HCEC 1CT (cell line): ENCODE data around the gene RANBP17.
"Not testable (repeated sequence)": the region's sequence is repeated elsewhere in the genome, so short reads cannot be mapped to it uniquely, and the experiment has no call there.

Source experiments
- DNase-seq: peaks from one replicate; pipeline ENCODE4 v3.0.0-alpha.2; 2017

Gene RANBP17

DNA sequence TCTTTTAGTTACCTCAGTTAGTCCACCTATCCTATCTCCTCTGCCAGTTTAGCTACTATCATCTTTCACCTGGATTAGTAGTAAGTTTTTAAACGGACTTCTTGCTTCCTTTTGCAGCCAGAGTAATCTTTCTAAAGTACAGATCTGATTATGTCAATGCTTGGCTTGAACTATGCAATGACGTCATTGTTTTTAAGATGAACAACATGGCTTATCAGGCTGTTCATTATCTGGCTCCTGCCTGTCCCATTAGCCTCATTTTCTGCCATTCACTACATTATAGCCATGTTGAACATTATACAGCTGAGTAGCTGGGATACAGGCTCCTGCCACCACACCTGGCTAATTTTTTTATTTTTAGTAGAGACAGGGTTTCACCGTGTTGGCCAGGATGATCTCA, 98.7 kb downstream of the RANBP17 start:
- no peak for DNase-seq

DNA sequence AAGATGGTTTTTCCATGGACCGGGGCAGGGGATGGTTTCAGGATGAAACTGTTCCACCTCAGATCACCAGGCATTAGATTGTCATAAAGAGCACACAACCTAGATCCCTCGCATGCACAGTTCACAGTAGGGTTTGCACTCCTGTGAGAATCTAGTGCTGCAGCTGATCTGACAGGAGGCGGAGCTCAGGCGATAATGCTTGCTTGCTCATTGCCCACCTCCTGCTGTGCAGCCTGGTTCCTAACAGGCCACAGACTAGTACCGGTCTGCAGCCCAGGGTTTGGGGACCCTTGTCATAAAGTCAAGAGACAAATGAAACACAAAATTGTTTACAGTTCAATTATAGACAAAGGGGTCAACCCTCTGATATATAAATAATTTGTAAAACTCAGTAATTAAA, 101.7 kb downstream of the RANBP17 start:
- no peak for DNase-seq

DNA sequence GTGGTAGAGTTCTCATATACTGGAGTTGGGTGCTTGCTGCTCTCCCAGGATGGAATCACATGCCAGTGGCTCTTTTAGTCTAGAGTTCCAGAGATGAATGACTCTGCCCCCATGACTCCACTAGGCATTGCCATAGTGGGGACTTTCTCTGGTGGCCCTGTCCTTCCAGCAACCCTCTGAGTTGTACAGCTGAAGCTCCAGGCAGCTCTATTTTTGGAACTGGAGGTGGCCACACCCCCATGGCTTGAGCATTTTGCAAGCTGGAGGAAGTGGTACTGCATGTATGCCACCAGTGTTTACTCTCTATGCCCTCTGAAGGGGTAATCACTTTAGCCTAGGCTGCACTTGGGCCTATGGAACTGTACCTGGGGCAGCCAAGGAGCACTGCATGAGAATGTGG, 112.6 kb downstream of the RANBP17 start:
- DNase-seq, result no peak

DNA sequence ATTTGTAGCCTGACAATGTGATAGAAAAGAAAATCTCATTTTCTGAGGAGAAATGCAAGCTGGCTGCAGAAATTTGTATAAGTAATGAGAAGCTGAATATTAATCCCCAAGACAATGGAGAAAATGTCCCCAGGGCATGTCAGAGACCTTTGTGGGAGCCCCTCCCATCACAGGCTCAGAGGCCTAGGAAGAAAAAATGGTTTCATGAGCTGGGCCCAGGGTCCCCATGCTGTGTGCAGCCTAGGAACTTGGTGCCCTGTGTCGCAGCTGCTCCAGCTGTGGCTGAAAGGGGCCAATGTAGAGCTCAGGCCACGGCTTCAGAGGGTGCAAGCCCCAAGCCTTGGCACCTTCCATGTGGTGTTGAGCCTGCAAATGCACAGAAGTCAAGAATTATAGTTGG, 118.4 kb downstream of the RANBP17 start:
- DNase-seq, result not testable (repeated sequence)

DNA sequence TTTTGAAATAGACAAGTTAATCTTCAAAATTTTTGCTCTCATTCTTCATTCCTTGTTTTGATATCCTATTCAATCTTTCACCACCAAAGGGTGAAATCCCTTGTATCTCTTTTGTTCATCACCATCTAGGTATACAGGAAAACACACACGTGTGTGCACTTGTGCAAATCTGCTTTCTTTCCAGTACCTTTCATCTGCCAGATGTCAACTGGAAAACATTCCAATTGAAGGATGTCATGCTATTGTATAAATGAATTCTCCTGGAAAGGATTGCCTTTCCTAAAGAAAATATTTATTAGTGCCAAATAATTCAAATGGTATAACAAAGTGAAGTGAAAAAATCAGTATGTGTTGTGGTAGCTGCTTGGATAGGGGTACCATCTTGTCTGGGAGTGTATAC, 123.7 kb downstream of the RANBP17 start:
- DNase-seq, result no peak

DNA sequence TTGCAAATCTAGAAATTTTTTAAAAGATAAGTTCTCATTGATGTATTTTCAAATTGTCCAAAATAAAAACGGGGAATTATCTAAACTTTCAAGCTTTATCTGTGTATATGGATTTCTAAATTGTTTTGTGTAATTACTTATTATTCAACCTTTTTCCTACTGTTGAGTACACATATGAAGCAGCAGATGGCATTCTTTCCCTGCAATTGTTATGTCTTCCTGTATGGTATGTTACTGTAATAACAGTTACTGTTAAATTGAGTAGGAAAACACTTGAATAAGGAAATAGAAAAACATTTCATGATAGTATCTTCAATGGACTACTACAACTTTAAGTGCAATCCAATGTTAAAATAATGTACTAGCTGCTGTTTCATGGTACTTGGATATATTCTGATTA, 124.8 kb downstream of the RANBP17 start:
- DNase-seq, result no peak

DNA sequence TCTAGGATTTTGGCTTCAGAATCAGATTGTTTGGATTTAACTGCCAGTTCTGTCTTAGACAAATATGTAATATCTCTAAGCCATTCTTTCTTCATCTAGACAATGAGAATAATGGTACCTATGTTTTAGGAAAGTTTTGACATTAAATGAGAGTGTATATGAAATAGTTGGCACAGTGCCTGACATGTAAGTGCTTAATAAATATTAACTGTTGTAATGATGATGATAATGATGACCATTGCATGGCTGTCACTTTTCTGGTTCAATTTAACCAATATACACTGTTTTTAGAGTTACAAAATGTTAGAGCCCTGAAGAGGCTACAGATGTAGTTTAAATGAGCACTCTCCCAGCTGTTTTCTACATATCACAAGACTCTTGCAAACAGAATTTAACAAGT, 131.7 kb downstream of the RANBP17 start:
- DNase-seq, result no peak

DNA sequence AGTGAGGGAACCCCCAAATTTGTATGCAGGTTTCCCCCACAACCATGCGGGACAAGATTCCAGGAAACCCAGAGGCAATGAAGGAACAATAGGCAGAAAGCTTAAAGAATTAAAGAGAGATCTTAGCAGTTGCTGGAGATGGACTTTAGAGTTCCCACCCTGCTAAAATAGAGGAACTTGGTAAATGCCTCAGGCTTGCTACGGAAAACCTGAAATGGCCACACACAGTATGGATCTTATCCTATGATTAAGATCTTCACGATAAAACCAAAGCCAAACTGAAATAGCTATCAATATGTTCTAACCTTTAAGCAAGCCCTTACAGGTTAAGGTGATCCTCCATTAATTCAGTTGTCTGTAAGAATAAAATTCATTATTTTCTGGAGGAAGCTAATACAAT, 148.3 kb downstream of the RANBP17 start:
- no peak for DNase-seq

DNA sequence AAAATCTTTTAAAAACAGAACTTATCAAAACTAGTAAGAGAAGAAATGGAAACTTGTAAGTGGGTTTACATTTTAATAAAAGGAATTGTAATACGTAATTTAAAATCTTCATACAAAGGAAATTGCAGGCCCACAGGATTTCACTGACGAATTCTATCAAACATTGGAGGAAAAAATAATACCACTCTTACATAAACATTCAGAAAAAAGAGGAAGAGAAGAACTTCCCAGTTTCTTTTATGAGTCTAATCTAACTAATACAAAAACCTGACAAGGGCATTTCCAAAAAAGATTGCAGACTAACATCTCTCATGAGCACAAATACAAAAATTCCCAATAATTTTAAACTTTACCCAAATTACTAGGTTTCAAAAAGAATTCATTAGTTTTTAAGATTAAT, 149.0 kb downstream of the RANBP17 start:
- DNase-seq, result no peak

DNA sequence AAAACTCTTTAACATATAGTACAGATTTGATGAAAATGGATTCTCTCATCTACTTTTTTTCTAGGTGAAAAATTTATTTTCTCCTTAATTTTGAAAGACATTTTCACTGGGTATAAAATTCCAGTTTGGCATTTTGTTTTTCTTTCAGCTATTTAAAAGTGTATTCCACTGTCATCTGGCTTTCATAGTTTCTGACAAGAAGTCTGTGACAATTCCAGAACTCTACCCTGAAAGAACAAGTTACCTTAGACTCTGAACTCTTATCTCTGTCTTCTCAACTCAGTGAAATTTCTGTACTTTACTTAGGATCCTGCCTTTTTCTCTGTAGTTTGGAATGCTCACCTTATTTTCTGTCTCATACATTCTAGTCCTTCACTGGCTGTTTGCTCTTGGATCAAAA, 161.7 kb downstream of the RANBP17 start:
- DNase-seq, result no peak

DNA sequence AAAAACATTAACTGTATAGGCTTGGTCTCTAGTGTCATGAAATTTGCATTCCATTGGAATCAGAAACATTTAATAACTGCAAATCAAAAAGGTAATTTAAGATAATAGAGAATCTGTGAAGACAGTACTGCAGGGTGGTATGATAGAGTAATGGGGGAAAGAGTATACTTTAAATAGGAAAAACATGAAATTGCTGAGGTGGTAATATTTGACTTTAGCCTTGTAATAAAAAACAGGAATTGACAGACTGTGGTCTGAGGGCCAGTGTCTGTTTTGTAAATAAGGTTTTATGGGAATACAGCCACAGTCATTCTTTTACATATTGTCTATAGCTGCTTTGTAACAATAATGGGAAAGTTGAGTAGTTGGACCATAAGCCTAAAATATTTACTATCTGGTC, 162.3 kb downstream of the RANBP17 start:
- DNase-seq, result no peak

DNA sequence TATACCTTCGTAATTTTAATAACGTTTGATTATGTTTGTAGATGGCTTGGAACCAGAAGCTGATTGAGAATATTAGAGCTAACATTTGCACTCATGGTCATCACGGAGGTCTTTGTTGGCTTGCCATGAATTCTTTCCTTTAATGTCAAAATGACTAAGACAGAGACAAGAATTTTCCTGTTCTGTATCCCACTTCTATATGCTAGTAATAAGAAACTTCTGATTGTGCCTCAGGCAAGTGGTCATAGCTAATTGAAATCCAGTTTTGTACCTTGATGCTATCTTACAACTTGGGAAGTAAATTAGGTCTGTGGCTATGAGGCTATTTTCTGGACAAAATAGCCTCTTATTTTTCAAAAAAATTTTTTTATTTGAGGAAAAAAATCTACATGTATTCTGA, 167.6 kb downstream of the RANBP17 start:
- no peak for DNase-seq

DNA sequence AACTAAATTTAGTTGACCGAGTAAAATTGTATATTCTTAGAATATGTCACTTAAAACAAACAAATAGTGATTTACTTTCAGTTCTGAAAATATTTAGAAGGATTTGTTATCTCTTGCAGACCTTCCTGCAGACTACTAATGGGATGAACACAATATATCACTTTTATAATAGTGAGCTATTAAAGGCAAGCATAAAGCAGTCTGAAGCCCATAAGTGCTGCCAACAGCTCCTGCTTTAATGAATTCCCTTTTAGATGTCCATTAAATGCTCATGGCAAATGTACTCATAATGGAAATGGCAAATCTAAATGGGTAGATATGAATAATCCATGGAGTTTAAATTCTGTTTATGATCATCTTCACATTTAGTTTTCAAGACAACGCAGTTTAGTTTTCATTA, 170.2 kb downstream of the RANBP17 start:
- no peak for DNase-seq

DNA sequence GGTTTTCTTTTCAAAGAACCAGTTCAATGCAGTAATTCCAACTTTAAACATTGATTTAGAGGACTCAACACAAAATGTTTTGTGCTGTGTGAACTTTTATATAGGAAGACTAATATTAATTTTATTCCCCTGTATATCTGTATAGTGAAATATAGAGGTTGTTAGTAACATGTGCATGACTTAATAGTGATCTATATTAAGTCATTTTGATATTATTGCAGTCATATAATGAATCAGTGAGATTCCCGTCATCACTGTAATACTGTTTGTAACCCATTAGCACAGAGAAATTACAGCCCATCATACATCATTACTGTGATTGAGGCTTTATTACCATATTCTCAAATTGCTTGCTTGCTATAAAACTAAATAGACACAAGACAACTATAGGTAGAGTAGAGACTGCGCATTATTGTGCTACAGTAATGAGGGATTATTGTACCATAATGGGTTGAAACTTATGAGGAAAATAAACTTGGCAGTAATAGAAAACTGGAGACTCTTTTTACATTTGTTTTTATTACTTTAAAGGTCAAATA, 170.7 kb downstream of the RANBP17 start:
- no peak for DNase-seq

DNA sequence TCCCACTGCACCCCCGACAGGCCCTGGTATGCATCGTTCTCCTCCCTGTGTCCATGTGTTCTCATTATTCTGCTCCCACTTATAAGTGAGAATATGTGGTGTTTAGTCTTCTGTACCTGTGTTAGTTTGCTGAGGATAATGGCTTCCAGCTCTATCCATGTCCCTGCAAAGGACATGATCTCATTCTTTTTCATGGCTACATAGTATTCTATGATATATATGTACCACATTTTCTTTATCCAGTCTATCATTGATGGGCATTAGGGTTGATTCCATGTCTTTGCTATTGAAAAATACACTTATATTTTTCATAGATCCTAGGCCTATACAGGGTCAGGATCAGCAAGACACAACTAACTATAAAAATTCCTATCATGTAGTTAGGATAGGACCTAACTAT, 180.1 kb downstream of the RANBP17 start:
- not testable (repeated sequence) for DNase-seq

DNA sequence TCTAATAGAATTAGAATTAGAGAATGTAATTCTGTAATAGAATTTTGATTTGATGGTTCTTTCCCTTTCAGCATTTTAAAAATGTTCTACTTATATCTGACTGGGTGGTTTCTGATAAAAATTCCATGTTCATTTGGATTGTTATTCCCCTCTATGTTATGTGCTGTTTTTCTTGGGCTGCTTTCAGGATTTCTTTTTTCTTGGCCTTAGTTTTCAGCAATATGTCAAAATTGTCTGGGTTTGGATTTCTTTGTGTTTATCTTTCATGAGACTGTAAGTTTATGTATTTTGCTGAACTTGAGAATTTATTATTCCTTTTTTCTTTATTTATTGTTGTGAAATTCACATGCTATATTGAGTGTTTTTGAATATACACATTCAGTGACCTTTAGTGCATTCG, 189.1 kb downstream of the RANBP17 start:
- no peak for DNase-seq

DNA sequence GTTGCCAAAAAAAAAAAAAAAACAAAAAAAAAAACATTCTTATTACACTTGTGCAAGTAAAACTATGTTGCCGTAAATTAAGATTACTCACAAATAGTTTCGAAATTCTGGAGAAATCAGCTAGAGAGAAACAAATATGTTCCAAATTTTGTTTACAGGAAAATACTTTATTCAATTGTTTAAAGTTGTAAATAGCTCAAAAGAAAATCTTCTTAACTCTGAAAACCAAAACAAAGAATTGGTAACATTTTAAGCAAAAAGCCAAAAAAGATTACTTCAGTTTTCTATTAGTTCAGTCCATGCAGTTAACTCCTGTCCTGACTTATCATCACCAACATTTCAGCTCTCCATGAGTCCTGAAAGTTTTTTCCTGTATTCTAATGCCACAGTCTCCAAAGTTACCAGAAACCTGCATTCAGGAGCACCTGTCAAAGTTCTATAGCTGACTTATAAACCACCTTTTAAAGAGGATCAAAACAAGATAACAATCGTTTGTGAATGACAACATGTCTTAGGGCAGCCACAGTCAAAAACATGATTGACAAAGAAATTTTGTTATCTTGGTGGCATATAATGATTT, 194.1 kb downstream of the RANBP17 start:
- DNase-seq, result no peak

DNA sequence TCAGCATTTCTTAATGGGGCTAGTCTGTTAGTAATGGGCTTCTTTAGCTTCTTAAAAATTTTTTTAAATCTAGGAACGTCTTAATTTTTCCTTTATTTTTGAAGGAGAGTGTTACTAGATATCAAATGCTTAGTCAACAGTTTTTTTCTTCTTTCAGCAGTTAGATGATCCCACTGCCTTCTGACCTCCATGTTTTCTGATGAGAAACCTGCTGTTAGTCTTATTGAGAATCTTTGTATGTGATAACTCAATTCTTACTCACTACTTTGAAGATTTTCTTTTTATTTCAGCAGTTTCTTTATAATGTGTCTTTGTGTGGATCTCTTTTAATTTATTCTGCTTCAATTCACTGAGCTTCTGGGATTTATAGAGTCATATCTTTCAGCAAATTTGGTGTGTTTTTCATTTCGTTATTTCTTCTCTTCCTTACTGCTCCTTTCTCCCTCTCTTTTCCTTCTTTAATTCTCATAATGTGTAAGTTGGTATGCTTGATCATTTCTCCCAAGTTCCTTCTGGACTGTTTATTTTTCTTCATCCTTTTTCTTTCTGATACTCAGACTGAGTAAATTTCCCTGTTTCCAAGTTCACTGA, 205.8 kb downstream of the RANBP17 start:
- no peak for DNase-seq

DNA sequence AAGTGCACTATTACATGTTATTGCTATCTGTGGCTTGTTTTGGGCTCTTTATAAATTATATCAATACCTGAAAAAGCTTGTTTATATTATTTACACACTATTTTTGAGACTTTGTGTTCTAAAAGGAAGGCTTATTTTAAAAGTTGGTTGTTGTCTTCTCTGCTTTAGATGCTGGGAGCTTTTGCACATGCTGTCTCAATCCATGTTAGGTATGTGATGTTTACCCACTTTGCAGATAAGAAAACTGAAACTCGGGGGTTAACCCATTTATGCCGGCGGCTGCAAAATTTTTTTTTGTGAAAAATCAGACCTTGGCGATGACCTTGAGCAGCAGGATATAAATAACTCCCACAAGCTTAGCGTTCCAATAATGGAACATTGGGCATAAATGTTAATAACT, 212.9 kb downstream of the RANBP17 start:
- DNase-seq, result no peak

DNA sequence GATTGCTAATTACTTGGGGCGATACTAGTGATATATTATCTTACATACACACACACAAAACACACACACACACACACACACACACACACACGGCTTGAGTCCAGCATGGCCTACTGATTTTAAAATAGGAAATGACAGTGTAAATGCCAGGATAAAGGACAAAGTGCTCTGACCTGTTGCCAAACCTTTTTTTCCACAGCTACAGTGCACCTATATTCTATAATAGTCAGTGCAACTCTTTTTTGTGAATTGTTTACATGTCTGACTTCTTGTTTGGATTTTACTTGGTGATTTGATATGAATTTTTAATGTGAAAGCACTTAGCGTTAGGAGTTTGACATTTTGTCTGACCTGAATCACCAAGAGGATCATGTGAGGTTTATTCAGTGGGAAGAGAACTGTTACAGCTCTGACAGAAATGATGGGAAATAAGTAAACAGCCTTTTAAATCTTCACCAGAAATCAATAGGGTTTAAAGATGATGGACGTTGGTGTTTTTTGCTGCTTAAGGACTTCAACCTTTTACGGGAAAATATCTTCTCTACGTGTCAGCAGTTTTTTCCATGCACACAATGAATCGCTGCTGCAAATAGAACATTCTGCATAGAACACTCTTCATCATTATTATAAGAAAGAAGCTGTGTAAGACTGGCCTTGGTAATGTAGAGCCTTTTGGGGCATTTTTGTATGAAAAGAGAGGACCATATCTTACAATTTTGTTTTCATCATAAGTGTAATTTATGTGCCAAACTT, 218.5 kb downstream of the RANBP17 start:
- DNase-seq, result no peak

DNA sequence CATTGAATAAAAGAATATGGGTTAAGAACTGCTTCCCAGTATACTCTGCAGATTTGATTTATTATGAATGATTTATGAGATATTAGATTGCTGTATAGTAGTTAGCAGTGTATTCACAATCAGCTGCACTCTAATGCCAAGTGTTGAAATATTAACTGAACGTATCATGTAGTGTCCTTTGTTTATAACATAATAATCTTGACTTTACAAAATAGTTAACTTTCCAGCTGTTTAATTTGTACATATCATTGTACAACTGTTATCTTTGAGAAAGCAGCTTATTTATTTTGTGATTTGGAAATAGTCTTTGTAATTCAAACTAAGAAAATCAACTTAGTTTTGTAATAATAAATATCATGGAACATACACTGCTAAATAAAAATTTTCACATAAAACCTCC, 219.5 kb downstream of the RANBP17 start:
- no peak for DNase-seq

DNA sequence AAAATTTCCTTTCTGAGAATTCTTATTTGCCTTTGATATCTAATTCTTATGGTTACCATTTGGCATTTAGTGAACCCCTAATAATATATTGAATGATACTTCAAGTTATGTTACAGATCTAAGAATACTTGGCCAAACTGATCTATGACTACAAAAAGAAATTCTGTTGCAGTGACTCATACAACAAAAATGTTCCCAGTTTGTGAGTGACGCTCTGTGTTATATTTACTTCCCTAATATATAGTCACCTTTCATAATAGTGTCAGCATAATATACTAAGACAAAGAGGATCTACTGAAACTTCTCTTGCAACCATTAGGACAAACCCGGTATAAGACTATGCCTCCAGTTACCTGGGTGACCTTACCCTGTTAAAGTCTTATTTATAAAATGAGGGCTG, 230.4 kb downstream of the RANBP17 start:
- DNase-seq, result no peak

DNA sequence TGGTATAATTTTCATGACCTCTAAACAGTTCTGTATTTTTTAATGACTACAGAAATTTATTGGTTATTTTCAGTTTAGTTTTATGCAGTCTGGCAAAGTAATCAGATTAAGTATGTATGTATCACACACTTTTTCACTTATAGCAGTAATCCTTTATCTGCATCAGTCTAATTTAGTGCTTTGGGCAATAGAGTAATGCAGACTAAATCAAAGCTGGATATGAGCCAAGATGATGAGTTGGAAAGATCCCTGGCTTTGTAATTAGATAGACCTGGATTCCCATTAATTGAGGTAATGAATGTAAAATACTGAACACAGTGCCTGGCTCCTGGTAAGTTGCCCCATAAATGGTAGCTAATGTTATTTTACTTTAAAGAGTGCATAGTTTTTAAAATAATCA, 231.8 kb downstream of the RANBP17 start:
- no peak for DNase-seq

DNA sequence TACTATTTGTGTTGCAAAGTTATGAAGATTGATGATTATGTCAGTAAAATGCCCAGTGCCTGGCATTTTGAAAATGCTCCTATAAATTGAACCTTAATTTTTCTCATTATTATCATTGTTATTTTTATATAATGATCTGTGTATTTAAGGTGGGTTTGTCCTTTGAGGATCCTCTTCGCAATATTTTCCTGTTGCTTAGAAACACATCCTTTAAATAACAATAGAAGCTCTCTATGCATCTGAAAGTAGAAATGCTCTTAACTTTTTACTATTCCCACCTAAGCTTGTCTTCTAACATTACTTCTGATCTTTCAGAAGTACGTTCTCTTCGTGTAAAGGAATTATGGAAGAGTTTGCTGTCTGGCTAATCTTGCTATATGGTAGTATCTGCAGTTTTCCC, 232.5 kb downstream of the RANBP17 start:
- DNase-seq, result no peak
